H9 (cell line): Measurements from ENCODE around the gene PLXNA4. TPM values are rescaled to one million over a fixed set of nuclear protein-coding genes. Genes with fewer than 3 reads are reported as not detected.

Experiments
- DNase-seq: peaks from one replicate; pipeline ENCODE4 v3.0.0-alpha.2; 2017
- H2AFZ ChIP-seq: one replicate; pipeline ENCODE4 v1.6.1; 2013; ENCODE audit warnings: mild to moderate bottlenecking, low read length, control low read depth, moderate library complexity
- H2AK5ac ChIP-seq: 2 replicates; pipeline ENCODE4 v1.6.1; 2013; ENCODE audit warnings: low read length, control low read depth, mixed read lengths; ENCODE audit not compliant: insufficient read length
- H2BK120ac ChIP-seq: one replicate; pipeline ENCODE4 v1.6.1; 2013; ENCODE audit warnings: low read depth, mild to moderate bottlenecking, low read length, control low read depth, inconsistent platforms; ENCODE audit not compliant: poor library complexity, severe bottlenecking
- H2BK12ac ChIP-seq: 2 replicates; pipeline ENCODE4 v1.6.1; 2013; ENCODE audit warnings: low read length, control low read depth, mixed read lengths, low read depth; ENCODE audit not compliant: insufficient read length
- H2BK15ac ChIP-seq: 2 replicates; pipeline ENCODE4 v1.6.1; 2013; ENCODE audit warnings: low read depth, low read length, control low read depth
- H2BK20ac ChIP-seq: one replicate; pipeline ENCODE4 v1.6.1; 2013; ENCODE audit warnings: low read depth, mild to moderate bottlenecking, low read length, control low read depth, inconsistent platforms; ENCODE audit not compliant: poor library complexity, severe bottlenecking
- H2BK5ac ChIP-seq: 2 replicates; pipeline ENCODE4 v1.6.1; 2013; ENCODE audit warnings: low read length, control low read depth, mixed read lengths; ENCODE audit not compliant: insufficient read length
- H3K14ac ChIP-seq: 2 replicates; pipeline ENCODE4 v1.6.1; 2013; ENCODE audit warnings: low read length, control low read depth; ENCODE audit not compliant: insufficient read depth
- H3K18ac ChIP-seq: 2 replicates; pipeline ENCODE4 v1.6.1; 2013; ENCODE audit warnings: low read depth, mild to moderate bottlenecking, mixed read lengths, low read length, control low read depth; ENCODE audit not compliant: insufficient read length
- H3K23ac ChIP-seq: 2 replicates; pipeline ENCODE4 v1.6.1; 2013; ENCODE audit warnings: low read length, control low read depth, mixed read lengths, low read depth; ENCODE audit not compliant: insufficient read length
- H3K23me2 ChIP-seq: 2 replicates; pipeline ENCODE4 v1.6.1; 2013; ENCODE audit warnings: low read depth, mild to moderate bottlenecking, mixed read lengths, low read length, control low read depth; ENCODE audit not compliant: insufficient read length, poor library complexity, severe bottlenecking
- H3K27ac ChIP-seq: 2 replicates; pipeline ENCODE4 v1.5.1; 2013; ENCODE audit warnings: low read length, control low read depth, mixed read lengths, low read depth; ENCODE audit not compliant: insufficient read length
- H3K27me3 ChIP-seq: 2 replicates; pipeline ENCODE4 v1.6.1; 2013; ENCODE audit warnings: low read length, control low read depth, inconsistent platforms; ENCODE audit not compliant: insufficient read depth
- H3K4ac ChIP-seq: 2 replicates; pipeline ENCODE4 v1.6.1; 2013; ENCODE audit warnings: low read depth, mild to moderate bottlenecking, control low read depth, inconsistent platforms, low read length, moderate library complexity
- H3K4me1 ChIP-seq: 2 replicates; pipeline ENCODE4 v1.6.1; 2013; ENCODE audit warnings: low read length, control low read depth, inconsistent platforms; ENCODE audit not compliant: insufficient read depth
- H3K4me2 ChIP-seq: 2 replicates; pipeline ENCODE4 v1.6.1; 2013; ENCODE audit warnings: low read length, control low read depth, mixed read lengths; ENCODE audit not compliant: insufficient read length, insufficient read depth
- H3K56ac ChIP-seq: 2 replicates; pipeline ENCODE4 v1.6.1; 2013; ENCODE audit warnings: low read depth, mild to moderate bottlenecking, mixed read lengths, low read length, control low read depth; ENCODE audit not compliant: insufficient read length
- H3K79me1 ChIP-seq: 2 replicates; pipeline ENCODE4 v1.6.1; 2013; ENCODE audit warnings: low read depth, mild to moderate bottlenecking, moderate library complexity, low read length, control low read depth, inconsistent platforms; ENCODE audit not compliant: insufficient read depth, poor library complexity, severe bottlenecking
- H3K79me2 ChIP-seq: 2 replicates; pipeline ENCODE4 v1.6.1; 2013; ENCODE audit warnings: low read length, control low read depth, inconsistent platforms; ENCODE audit not compliant: insufficient read depth
- H3K9ac ChIP-seq: 2 replicates; pipeline ENCODE4 v1.6.1; 2013; ENCODE audit warnings: low read length, control low read depth, mixed read lengths; ENCODE audit not compliant: insufficient read length; ENCODE audit errors: extremely low read depth
- H3K9me3 ChIP-seq: one replicate; pipeline ENCODE4 v1.6.1; 2013; ENCODE audit warnings: low read depth, low read length, inconsistent platforms; ENCODE audit not compliant: control insufficient read depth
- H3T11ph ChIP-seq: one replicate; pipeline ENCODE4 v1.6.1; 2013; ENCODE audit warnings: mild to moderate bottlenecking, low read length, control low read depth, inconsistent platforms
- H4K20me1 ChIP-seq: one replicate; pipeline ENCODE4 v1.6.1; 2013; ENCODE audit not compliant: control insufficient read depth, insufficient read length, insufficient read depth
- H4K5ac ChIP-seq: 2 replicates; pipeline ENCODE4 v1.6.1; 2013; ENCODE audit warnings: low read depth, mild to moderate bottlenecking, mixed read lengths, low read length, control low read depth; ENCODE audit not compliant: insufficient read length
- H4K8ac ChIP-seq: replicated peaks from 2 replicates; pipeline ENCODE4 v1.6.1; 2013; ENCODE audit warnings: low read length, control low read depth, mixed read lengths, low read depth; ENCODE audit not compliant: insufficient read length
- H4K91ac ChIP-seq: 2 replicates; pipeline ENCODE4 v1.6.1; 2013; ENCODE audit warnings: low read depth, mild to moderate bottlenecking, moderate library complexity, mixed read lengths, low read length, control low read depth; ENCODE audit not compliant: insufficient read length
- H3K27ac Mint-ChIP-seq, 3 experiments: 2 replicates in 2 of 3; 3 replicates in 1 of 3; pipeline ENCODE4 v1.8.0; 2020 to 2021; ENCODE audit warnings: mixed read lengths in 3 of 3, mild to moderate bottlenecking in 1 of 3, moderate library complexity in 1 of 3
- H3K27me3 Mint-ChIP-seq: 2 replicates; pipeline ENCODE4 v1.8.0; 2021; ENCODE audit warnings: low read depth, mild to moderate bottlenecking, moderate library complexity, mixed read lengths
- H3K36me3 Mint-ChIP-seq, 3 experiments: 2 replicates in 2 of 3; 3 replicates in 1 of 3; pipeline ENCODE4 v1.8.0; 2020 to 2021; ENCODE audit warnings: low read depth in 3 of 3, mixed read lengths in 3 of 3; ENCODE audit not compliant: insufficient read depth in 1 of 3
- H3K4me1 Mint-ChIP-seq, 2 experiments: 2 replicates each; pipeline ENCODE4 v1.8.0; 2020; ENCODE audit warnings: mixed read lengths in 2 of 2
- H3K4me3 Mint-ChIP-seq, 2 experiments: 2 replicates in 1 of 2; 3 replicates in 1 of 2; pipeline ENCODE4 v1.8.0; 2020 to 2021; ENCODE audit warnings: mild to moderate bottlenecking in 2 of 2, mixed read lengths in 2 of 2, moderate library complexity in 1 of 2
- H3K9me3 Mint-ChIP-seq, 2 experiments: 2 replicates in 1 of 2; 3 replicates in 1 of 2; pipeline ENCODE4 v1.8.0; 2020; ENCODE audit warnings: mild to moderate bottlenecking in 2 of 2, mixed read lengths in 2 of 2, moderate library complexity in 1 of 2
- CTCF ChIP-seq: fragments of 200-600 bp; sonication (generic); conservative IDR thresholded peaks from 3 replicates; pipeline ENCODE4 v1.8.0; 2021; ENCODE audit warnings: antibody characterized with exemption, mild to moderate bottlenecking
- WGBS: extraction: QIAGEN DNeasy Blood & Tissue Kit; methylation state at CpG from one replicate; pipeline ENCODE4 v1.1.7; 2013; ENCODE audit warnings: missing lambda C conversion rate, low lambda C conversion rate, mixed read lengths; ENCODE audit not compliant: insufficient read length; ENCODE audit errors: extremely low coverage; 5-methylcytosine and 5-hydroxymethylcytosine counted together
- total RNA-seq: library from RNA; stranded (reverse); gene quantifications from 2 replicates; pipeline ENCODE4 v1.2.1, GENCODE V29; 2021

The PLXNA4 gene
- total RNA-seq, 1 experiment from 2014 or later, result 0.35 TPM

GRCh38 chr7:132482866-132483265 lies 93.4 kb downstream of the PLXNA4 start:
- H3K9me3 ChIP-seq, result no peaks in the 10 kb centered on the region
- H3K27ac Mint-ChIP-seq, result no peak overlapping the region
- no peak overlapping the region for H2BK12ac ChIP-seq
- no peak overlapping the region for H3K27ac ChIP-seq
- no peak overlapping the region for H3K23ac ChIP-seq
- no peaks in the 10 kb centered on the region for H3K79me1 ChIP-seq
- H3T11ph ChIP-seq, result no peak overlapping the region
- H3K4me3 Mint-ChIP-seq, result no peak overlapping the region
- H2BK20ac ChIP-seq, result no peak overlapping the region
- peaks cover 0 to 14% of the 10 kb centered on the region in 2 experiments; a peak in 2 of 4 replicates for H3K4me1 Mint-ChIP-seq
- no peak for DNase-seq
- no peak overlapping the region for H3K9ac ChIP-seq
- H3K23me2 ChIP-seq, result no peaks in the 10 kb centered on the region
- no peak overlapping the region for H2BK120ac ChIP-seq
- no peak overlapping the region for H3K4ac ChIP-seq
- H3K18ac ChIP-seq, result no peak overlapping the region
- no peaks in the 10 kb centered on the region for H3K27me3 ChIP-seq
- H3K79me2 ChIP-seq, result no peaks in the 10 kb centered on the region
- no peak for TF ChIP-seq CTCF
- no peak overlapping the region for H4K91ac ChIP-seq
- H2AFZ ChIP-seq, result no peak overlapping the region
- no peak overlapping the region for H2AK5ac ChIP-seq
- H3K36me3 Mint-ChIP-seq, result no peaks in the 10 kb centered on the region; a peak in 1 of 7 replicates
- no peak overlapping the region for H2BK15ac ChIP-seq
- H4K20me1 ChIP-seq, result no peaks in the 10 kb centered on the region
- H3K27me3 Mint-ChIP-seq, result peaks cover 14% of the 10 kb centered on the region
- H3K56ac ChIP-seq, result no peak overlapping the region
- H2BK5ac ChIP-seq, result no peak overlapping the region
- H3K4me2 ChIP-seq, result no peak overlapping the region
- H3K9me3 Mint-ChIP-seq, result no peaks in the 10 kb centered on the region
- WGBS, result no CpG with 5 or more reads among the region's 8 CpGs
- H3K4me1 ChIP-seq, result no peaks in the 10 kb centered on the region
- no peak overlapping the region for H4K8ac ChIP-seq
- no peak overlapping the region for H3K14ac ChIP-seq
- no peak overlapping the region for H4K5ac ChIP-seq
